ENCODE data around the gene SOS1. TPM values are rescaled to one million over a fixed set of nuclear protein-coding genes. Genes with fewer than 3 reads are reported as not detected.

Gene SOS1
- total RNA-seq, 1 donor from 2014 or later, result 22.4 TPM

GRCh38 chr2:39039072-39039471 lies 81.8 kb downstream of the SOS1 start:
- no peak for DNase-seq (ENCODE audit: low read depth)

GRCh38 chr2:39033980-39034379 lies 86.9 kb downstream of the SOS1 start:
- DNase-seq (ENCODE audit: low read depth), result no peak

DNA sequence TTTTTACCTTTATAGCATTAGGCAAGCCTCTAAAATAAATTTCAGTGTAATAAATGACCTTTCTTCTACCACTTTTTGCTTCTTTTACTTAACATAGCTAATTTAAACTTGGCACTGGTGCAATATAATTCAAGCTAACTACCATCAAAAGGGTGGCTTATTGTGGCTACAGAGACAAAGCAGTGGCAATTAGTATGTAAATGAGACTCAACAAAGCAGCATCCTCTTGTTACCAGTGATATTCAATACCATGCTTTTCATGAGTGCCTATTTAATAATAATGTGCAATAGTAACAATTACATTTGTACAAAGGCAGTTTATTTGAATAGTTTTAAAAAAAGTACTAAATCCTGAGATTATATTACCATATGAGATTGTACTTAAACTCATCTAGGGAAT lies 93.4 kb downstream of the SOS1 start:
- DNase-seq (ENCODE audit: low read depth), result no peak

DNA sequence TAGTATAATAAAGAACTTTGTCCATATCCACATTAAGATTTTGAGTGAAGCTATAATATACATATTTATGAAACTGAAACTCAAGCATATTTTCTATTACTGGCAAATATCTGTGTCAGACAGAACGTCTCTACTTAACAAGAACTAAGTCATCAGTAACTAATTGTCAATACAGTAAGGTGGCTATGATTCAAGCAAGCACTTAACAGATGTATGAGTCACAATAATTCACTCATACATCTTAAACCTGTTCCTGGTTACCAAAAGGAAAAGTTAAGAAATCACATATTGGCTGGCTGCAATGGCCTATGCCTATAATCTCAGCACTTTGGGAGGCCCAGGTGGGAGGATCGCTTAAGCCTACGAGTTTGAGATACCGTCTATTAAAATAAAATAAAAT lies 96.0 kb downstream of the SOS1 start:
- no peak for DNase-seq (ENCODE audit: low read depth)

GRCh38 chr2:39023649-39024048 lies 97.2 kb downstream of the SOS1 start:
- DNase-seq (ENCODE audit: low read depth), result no peak

- no peak for DNase-seq (ENCODE audit: low read depth)
Observed at GRCh38 chr2:39022642-39023235, 98.1 kb downstream of the SOS1 start.

GRCh38 chr2:39020383-39020782 lies 100.5 kb downstream of the SOS1 start:
- peak; percentile 24 for DNase-seq (ENCODE audit: low read depth)

DNA sequence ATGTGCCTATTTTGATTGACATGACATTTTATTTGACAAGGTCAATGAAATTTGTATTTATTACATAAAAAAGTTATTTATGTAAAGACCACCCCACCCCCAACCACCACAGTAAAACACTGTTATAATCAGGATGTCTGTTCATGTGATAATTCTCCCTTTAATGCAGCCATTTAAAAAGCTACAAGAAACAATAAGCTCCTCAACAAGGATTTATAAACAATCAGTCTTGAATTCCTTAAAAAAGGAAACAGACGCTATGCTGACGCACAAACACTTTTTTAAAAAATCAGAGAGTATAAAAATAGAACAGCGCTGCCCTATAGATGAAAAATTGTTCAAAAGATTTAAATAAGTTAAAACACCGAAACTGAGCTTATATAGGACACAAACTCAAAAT lies 102.2 kb downstream of the SOS1 start:
- no peak for DNase-seq (ENCODE audit: low read depth)

GRCh38 chr2:39017334-39017733 lies 103.5 kb downstream of the SOS1 start:
- peak; percentile 9 for DNase-seq (ENCODE audit: low read depth)

GRCh38 chr2:39015424-39015823 lies 105.4 kb downstream of the SOS1 start:
- DNase-seq (ENCODE audit: low read depth), result no peak

- DNase-seq (ENCODE audit: low read depth), result no peak
Observed at GRCh38 chr2:39013871-39014270, 107.0 kb downstream of the SOS1 start.

DNA sequence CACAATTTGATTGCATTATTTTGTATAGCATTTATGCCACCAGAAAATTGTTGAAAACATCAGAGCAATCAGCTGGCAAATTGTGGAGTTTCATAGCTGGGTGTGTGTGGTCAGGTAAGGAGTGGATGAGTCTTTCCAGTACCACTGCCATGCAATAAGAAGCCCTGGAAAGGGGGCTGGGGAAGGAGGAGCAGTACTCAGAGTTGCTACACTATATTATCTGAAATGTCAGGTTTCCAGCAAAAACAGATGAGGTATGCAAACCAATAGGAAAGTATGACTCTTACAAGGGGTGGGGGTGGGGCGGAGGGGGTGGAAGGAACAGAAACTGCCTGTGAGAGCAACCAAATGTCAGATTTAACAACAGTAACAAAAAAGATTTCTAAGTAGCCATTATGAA lies 112.2 kb downstream of the SOS1 start:
- DNase-seq (ENCODE audit: low read depth), result no peak

DNA sequence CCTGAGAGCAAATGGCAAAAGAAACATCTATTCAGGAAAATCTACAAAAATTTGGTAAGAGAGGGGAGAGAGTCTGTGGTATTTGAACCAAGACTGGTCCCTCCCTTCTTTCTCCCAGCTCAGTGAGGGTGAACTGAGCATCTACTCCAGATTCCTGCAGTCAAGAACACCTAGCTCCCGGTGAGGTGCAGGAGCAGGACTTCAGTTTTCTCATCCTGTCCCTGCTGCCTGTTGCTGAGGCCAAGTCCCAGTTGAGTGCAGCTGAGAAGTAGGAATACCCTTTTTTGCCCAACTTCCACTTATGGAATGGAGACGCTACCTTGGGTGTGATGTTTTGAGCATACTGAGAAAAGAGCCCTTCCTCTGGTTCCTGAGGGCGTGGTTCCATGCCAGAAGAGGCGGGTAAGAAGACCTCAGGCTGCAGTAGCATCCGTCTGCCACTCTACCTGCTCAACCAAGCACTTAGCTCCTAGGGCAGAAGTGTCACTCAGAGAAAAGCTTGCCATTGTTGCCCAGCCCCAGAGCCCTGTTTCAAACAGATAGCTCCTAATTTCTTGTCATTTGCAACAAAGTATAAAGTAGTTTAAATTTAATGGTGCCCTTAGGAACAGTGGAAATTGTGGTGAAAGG lies 112.9 kb downstream of the SOS1 start:
- DNase-seq (ENCODE audit: low read depth), result no peak

GRCh38 chr2:39000552-39000951 lies 120.3 kb downstream of the SOS1 start:
- no peak for DNase-seq (ENCODE audit: low read depth)

GRCh38 chr2:38997781-38998180 lies 123.1 kb downstream of the SOS1 start:
- peak; percentile 63 for DNase-seq (ENCODE audit: low read depth)

DNA sequence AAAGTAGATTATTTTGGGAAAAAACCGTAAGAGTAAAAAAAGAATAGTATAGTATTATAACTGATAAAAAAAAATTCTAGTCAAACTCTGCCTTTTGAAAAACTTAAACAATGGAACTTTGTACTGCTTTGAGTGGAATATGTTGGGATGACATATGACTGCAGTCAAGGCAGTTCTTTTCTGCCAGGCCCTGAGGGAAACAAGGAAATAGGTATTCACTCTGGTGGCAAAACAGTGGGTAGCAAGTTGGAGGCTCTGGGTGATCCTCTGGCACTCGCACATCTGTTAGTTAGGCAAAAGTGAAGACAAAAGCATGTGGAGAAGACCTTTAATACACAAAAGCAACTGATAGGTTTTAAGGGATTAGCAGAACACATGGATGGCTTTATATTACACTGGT lies 129.0 kb downstream of the SOS1 start:
- no peak for DNase-seq (ENCODE audit: low read depth)

DNA sequence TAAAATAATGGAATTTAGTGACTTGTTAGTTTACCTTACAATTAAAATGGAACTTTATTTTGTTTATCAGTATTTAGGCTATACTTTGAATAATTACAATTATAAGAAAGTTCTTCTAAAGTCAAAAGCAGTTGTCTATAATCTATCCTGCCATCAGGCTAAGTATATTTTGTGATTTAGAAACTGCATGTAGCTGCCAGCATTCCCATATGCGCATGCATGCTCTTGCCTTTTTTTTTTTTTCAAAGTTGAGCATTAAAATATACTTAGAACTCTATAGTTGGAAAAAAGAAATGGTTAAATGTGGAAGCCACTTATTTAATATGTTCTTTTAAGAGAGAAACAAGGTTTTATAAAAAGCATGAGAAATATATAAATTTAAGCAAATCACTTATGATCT lies 132.1 kb downstream of the SOS1 start:
- no peak for DNase-seq (ENCODE audit: low read depth)

- no peak for DNase-seq (ENCODE audit: low read depth)
Observed at GRCh38 chr2:38982498-38982897, 138.4 kb downstream of the SOS1 start.

DNA sequence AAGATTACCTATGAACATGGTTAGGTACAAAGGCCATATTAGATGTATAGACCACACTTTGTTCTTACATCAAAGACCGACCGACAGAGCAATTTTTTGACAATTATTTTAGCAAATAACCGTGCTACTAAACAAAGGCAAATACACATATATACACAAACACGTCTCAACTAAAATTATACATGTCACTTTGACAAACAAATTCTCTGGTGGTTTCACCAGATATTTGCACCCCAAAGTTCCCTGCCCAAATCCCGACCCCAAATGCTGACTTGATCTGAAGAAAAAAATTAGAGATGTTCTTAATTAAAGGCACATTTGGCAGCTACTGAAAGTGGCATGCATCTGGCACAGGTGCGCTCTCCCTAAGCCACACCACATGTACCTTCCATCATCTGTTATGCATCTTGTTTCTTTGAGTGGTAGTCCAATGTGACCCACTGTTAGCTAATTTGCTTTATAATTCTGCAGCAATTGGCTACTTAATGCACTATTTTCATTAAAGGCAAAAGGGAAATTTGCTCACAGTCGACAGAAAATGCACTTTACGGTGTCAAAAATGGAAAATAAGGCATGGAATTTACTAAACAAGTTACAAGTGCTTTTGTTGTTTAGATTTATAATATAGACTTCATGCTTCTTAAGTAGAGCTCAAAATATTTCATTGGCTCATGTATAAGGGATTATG lies 139.0 kb downstream of the SOS1 start:
- no peak for DNase-seq (ENCODE audit: low read depth)

GRCh38 chr2:38981003-38981669 lies 139.7 kb downstream of the SOS1 start:
- no peak for DNase-seq (ENCODE audit: low read depth)

GRCh38 chr2:38978908-38979307 lies 141.9 kb downstream of the SOS1 start:
- no peak for DNase-seq (ENCODE audit: low read depth)

DNA sequence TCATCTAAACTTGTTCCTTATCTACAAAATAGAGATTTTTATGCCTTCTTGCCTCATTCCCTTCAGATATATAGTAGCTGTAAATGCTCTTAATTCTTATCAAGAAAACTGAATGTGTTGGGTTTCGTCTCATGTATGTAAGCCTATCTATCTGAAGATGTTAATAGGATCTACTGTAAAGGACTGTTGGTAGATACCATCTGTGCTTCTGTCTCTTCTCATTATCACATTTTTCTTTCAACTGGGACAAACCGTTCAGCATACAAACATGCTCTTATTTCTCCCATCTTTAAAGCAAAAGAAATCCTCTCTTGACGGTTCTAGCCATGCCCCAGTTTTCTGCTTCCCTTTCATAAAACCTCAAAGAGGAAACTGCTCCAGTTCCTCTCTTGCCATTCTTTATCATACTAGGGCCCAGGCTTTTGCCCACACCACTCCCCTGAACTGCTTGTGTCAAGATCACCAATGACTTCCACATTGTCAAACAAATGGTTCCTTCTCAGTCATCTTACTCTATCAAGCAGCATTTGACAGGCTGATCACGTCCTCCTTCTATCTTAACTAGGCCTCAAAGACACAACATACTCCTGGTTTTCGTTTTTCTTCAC lies 142.5 kb downstream of the SOS1 start:
- DNase-seq (ENCODE audit: low read depth), result no peak
